ENCODE data around the gene MIR17HG. TPM values are rescaled to one million over a fixed set of nuclear protein-coding genes. Genes with fewer than 3 reads are reported as not detected.

The MIR17HG gene
- polyA plus RNA-seq, 1 experiment: 0.25 TPM

GRCh38 chr13:91346062-91346461, 1.4 kb upstream of the MIR17HG start:
- TF ChIP-seq CTCF (IDR thresholded peaks at IDR 0.05; ENCODE audit: insufficient read depth, low read depth, low read length): no peak
- Histone ChIP-seq H3K4me3 (ENCODE audit: low read depth, low read length) (no peak overlapping the region), H3K36me3 (ENCODE audit: control insufficient read depth, insufficient read depth, low read length) (no peaks in the 10 kb centered on the region), H3K27me3 (ENCODE audit: control insufficient read depth, insufficient read depth, low read length) (no peaks in the 10 kb centered on the region)
- POLR2A ChIA-PET: no interaction called here
- CTCF ChIA-PET: no interaction called here
- DNase-seq (ENCODE audit: low read depth): no peak

GRCh38 chr13:91346850-91347201, 661 bp upstream of the MIR17HG start:
- ChIA-PET CTCF (no interaction called here), POLR2A (no interaction called here)
- H3K36me3 ChIP-seq (ENCODE audit: control insufficient read depth, insufficient read depth, low read length): no peaks in the 10 kb centered on the region
- no peaks in the 10 kb centered on the region for H3K27me3 ChIP-seq (ENCODE audit: control insufficient read depth, insufficient read depth, low read length)
- peak overlapping the region; percentile 45 for H3K4me3 ChIP-seq (ENCODE audit: low read depth, low read length)
- no peak for DNase-seq (ENCODE audit: low read depth)
- no peak for TF ChIP-seq CTCF (IDR thresholded peaks at IDR 0.05; ENCODE audit: insufficient read depth, low read depth, low read length)

GRCh38 chr13:91347996-91348905, 764 bp downstream of the MIR17HG start:
- Histone ChIP-seq H3K36me3 (ENCODE audit: control insufficient read depth, insufficient read depth, low read length) (no peaks in the 10 kb centered on the region), H3K27me3 (ENCODE audit: control insufficient read depth, insufficient read depth, low read length) (no peaks in the 10 kb centered on the region), H3K4me3 (ENCODE audit: low read depth, low read length) (peak overlapping the region; percentile 45)
- ChIA-PET CTCF (no interaction called here), POLR2A (no interaction called here)
- TF ChIP-seq CTCF (IDR thresholded peaks at IDR 0.05; ENCODE audit: insufficient read depth, low read depth, low read length): no peak
- no peak for DNase-seq (ENCODE audit: low read depth)

GRCh38 chr13:91348906-91349435, 1.5 kb downstream of the MIR17HG start:
- peak; percentile 91 for TF ChIP-seq CTCF (IDR thresholded peaks at IDR 0.05; ENCODE audit: insufficient read depth, low read depth, low read length)
- ChIA-PET CTCF (interaction anchor here (0.7 to 1.0 kb wide), 3 partner anchors 10 to 35 kb away, joined by 4 to 5 read pairs (median 4); no protein-coding TSS in a partner anchor), POLR2A (no interaction called here)
- H3K27me3 ChIP-seq (ENCODE audit: control insufficient read depth, insufficient read depth, low read length): no peaks in the 10 kb centered on the region
- DNase-seq (ENCODE audit: low read depth): peak; percentile 29
- H3K36me3 ChIP-seq (ENCODE audit: control insufficient read depth, insufficient read depth, low read length): no peaks in the 10 kb centered on the region
- H3K4me3 ChIP-seq (ENCODE audit: low read depth, low read length): peak overlapping the region; percentile 45

GRCh38 chr13:91349992-91350911, 2.8 kb downstream of the MIR17HG start:
- H3K36me3 ChIP-seq (ENCODE audit: control insufficient read depth, insufficient read depth, low read length): no peaks in the 10 kb centered on the region
- ChIA-PET POLR2A (no interaction called here), CTCF (no interaction called here)
- DNase-seq (ENCODE audit: low read depth): no peak
- H3K4me3 ChIP-seq (ENCODE audit: low read depth, low read length): no peak overlapping the region; the same call in 1 of the 2 replicates
- TF ChIP-seq CTCF (IDR thresholded peaks at IDR 0.05; ENCODE audit: insufficient read depth, low read depth, low read length): no peak
- no peaks in the 10 kb centered on the region for H3K27me3 ChIP-seq (ENCODE audit: control insufficient read depth, insufficient read depth, low read length)

Data from BJ (cell line).